Body of pancreas (tissue), 4 donors: ENCODE results near the gene AGXT2.

ENCODE experiments used
- POLR2A ChIP-seq, 3 donors: fragments of 450-650 bp; IDR thresholded peaks; one replicate each; pipeline ENCODE4 v1.6.1; 2016; ENCODE audit warnings: antibody characterized with exemption in 3 of 3, mild to moderate bottlenecking in 2 of 3
- TF ChIP-seq, protein P1 (sequence below), 7 experiments: fragments of 450-650 bp in 4 of 7; fragments of 200-600 bp in 3 of 7; sonication (generic) in 3 of 7; IDR thresholded peaks; one replicate each; pipeline ENCODE4 v1.5.1; 2016 to 2019; ENCODE audit warnings: antibody characterized with exemption in 7 of 7

DNA sequence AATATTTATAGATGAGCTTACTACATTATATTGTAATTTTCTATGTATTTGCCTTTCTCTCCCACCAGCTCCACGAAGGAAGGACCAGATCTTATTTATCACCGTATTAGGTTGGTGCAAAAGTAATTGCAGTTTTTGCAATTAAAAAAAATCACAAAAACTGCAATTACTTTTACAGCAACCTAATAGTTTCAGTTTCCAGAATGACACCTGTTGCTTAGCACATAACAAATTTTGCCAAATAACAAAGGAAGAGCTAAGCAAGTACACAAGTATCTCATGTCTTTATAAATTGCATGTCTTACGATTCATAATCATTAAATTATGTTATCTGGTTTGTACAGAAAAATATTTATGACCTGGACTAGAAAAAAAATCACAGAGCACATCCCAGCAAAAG lies 45.9 kb downstream of the AGXT2 start:
- TF ChIP-seq, protein P1, sequence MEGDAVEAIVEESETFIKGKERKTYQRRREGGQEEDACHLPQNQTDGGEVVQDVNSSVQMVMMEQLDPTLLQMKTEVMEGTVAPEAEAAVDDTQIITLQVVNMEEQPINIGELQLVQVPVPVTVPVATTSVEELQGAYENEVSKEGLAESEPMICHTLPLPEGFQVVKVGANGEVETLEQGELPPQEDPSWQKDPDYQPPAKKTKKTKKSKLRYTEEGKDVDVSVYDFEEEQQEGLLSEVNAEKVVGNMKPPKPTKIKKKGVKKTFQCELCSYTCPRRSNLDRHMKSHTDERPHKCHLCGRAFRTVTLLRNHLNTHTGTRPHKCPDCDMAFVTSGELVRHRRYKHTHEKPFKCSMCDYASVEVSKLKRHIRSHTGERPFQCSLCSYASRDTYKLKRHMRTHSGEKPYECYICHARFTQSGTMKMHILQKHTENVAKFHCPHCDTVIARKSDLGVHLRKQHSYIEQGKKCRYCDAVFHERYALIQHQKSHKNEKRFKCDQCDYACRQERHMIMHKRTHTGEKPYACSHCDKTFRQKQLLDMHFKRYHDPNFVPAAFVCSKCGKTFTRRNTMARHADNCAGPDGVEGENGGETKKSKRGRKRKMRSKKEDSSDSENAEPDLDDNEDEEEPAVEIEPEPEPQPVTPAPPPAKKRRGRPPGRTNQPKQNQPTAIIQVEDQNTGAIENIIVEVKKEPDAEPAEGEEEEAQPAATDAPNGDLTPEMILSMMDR (IDR thresholded peaks at IDR 0.05) = no peak
- TF ChIP-seq POLR2A (IDR thresholded peaks at IDR 0.05) = no peak
